SK-N-SH (cell line): ENCODE measurements around the gene HDAC7.

Experiments
- CHD2 ChIP-seq: fragments of 150-350 bp; IDR thresholded peaks from 2 replicates; pipeline ENCODE4 v1.6.1; 2018; ENCODE audit warnings: low read length; ENCODE audit not compliant: partially characterized antibody
- EP300 ChIP-seq, 2 experiments: IDR thresholded peaks; 2 replicates each; pipeline versions ENCODE4 v1.4.0 to v1.6.1; 2012; ENCODE audit warnings: borderline replicate concordance in 1 of 2, low read depth in 1 of 2, low read length in 1 of 2
- JUND ChIP-seq: IDR thresholded peaks from 2 replicates; pipeline ENCODE4 v1.4.0; 2012
- MEF2A ChIP-seq: IDR thresholded peaks from 2 replicates; pipeline ENCODE4 v1.4.0; 2012; ENCODE audit warnings: low read depth, borderline replicate concordance
- MXI1 ChIP-seq: IDR thresholded peaks from 2 replicates; pipeline ENCODE4 v1.6.1; 2012; ENCODE audit warnings: mild to moderate bottlenecking, low read depth, low read length, improper control_type of control experiment
- NRF1 ChIP-seq: IDR thresholded peaks from 2 replicates; pipeline ENCODE4 v1.6.1; 2012; ENCODE audit warnings: low read depth, mild to moderate bottlenecking, low read length
- POLR2AphosphoS5 ChIP-seq: IDR thresholded peaks from 2 replicates; pipeline ENCODE4 v1.6.1; 2012; ENCODE audit warnings: low read depth, low read length
- RAD21 ChIP-seq: IDR thresholded peaks from 2 replicates; pipeline ENCODE4 v1.6.1; 2012; ENCODE audit warnings: mild to moderate bottlenecking, low read length
- SMC3 ChIP-seq: IDR thresholded peaks from 2 replicates; pipeline ENCODE4 v1.6.1; 2012; ENCODE audit warnings: low read depth, low read length, improper control_type of control experiment
- YY1 ChIP-seq: IDR thresholded peaks from 2 replicates; pipeline ENCODE4 v1.4.0; 2012; ENCODE audit warnings: low read depth, mild to moderate bottlenecking
- TF ChIP-seq, protein P1 (sequence below): fragments of 200-600 bp; sonication (generic); IDR thresholded peaks from 2 replicates; pipeline ENCODE4 v1.6.1; 2017; ENCODE audit warnings: antibody characterized with exemption, mild to moderate bottlenecking, moderate library complexity
- TF ChIP-seq, protein P2 (sequence below): IDR thresholded peaks from 2 replicates; pipeline ENCODE4 v1.4.0; 2012; ENCODE audit warnings: low read depth
- TF ChIP-seq, protein P3 (sequence below): IDR thresholded peaks from 2 replicates; pipeline ENCODE4 v1.6.1; 2012; ENCODE audit warnings: mild to moderate bottlenecking, low read depth, low read length, moderate library complexity

DNA sequence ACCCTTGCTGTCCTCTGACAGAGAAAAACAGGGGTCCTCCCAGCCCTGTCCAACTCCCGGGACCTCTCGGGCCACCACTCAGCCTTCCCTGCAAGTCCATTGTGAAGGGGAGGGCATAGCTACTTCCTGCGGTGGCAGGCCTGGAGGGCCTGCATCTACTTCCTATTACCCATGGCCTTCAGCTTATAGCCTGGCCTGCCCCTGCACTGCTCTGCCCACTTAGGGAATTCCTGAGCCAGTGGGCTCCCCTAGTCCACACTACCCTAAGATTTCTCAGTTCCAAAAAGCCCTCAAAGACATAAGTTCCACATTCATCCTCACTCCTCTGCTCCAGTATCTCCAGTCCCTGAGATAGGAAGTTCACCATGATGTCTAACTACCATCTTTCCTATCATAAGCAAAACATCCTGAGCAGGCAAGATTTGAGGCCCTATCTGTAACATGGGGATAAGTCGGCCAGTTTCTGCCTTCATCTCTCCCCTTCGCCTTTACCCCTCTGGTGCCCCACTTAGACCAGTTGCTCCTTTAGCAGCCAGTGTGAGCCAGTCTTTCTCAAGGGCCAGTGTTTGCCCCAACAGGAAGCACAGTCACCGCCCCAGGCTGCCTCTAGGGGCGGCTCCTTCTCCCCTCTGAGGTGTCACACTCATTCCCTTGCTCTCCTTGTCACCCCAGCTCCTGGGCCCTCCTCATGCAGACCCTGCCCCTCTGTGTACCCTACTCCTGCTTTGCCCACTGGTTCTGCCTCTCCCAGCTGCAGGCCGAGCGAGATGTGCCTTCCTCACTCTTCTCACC is 10.9 kb downstream of the HDAC7 start:
- TF ChIP-seq, protein P1, sequence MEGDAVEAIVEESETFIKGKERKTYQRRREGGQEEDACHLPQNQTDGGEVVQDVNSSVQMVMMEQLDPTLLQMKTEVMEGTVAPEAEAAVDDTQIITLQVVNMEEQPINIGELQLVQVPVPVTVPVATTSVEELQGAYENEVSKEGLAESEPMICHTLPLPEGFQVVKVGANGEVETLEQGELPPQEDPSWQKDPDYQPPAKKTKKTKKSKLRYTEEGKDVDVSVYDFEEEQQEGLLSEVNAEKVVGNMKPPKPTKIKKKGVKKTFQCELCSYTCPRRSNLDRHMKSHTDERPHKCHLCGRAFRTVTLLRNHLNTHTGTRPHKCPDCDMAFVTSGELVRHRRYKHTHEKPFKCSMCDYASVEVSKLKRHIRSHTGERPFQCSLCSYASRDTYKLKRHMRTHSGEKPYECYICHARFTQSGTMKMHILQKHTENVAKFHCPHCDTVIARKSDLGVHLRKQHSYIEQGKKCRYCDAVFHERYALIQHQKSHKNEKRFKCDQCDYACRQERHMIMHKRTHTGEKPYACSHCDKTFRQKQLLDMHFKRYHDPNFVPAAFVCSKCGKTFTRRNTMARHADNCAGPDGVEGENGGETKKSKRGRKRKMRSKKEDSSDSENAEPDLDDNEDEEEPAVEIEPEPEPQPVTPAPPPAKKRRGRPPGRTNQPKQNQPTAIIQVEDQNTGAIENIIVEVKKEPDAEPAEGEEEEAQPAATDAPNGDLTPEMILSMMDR = 0 out of 2 replicates have a peak, but pooled peaks have one; percentile 21
- TF ChIP-seq NRF1 = no peak
- TF ChIP-seq EP300 (IDR thresholded peaks at IDR 0.05; ENCODE audit: borderline replicate concordance in 1 of 2, low read depth in 1 of 2, low read length in 1 of 2) = no peak
- TF ChIP-seq YY1 = no peak
- TF ChIP-seq RAD21 = no peak
- TF ChIP-seq, protein P2, sequence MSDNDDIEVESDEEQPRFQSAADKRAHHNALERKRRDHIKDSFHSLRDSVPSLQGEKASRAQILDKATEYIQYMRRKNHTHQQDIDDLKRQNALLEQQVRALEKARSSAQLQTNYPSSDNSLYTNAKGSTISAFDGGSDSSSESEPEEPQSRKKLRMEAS = no peak
- TF ChIP-seq MXI1 = no peak
- TF ChIP-seq, protein P3, sequence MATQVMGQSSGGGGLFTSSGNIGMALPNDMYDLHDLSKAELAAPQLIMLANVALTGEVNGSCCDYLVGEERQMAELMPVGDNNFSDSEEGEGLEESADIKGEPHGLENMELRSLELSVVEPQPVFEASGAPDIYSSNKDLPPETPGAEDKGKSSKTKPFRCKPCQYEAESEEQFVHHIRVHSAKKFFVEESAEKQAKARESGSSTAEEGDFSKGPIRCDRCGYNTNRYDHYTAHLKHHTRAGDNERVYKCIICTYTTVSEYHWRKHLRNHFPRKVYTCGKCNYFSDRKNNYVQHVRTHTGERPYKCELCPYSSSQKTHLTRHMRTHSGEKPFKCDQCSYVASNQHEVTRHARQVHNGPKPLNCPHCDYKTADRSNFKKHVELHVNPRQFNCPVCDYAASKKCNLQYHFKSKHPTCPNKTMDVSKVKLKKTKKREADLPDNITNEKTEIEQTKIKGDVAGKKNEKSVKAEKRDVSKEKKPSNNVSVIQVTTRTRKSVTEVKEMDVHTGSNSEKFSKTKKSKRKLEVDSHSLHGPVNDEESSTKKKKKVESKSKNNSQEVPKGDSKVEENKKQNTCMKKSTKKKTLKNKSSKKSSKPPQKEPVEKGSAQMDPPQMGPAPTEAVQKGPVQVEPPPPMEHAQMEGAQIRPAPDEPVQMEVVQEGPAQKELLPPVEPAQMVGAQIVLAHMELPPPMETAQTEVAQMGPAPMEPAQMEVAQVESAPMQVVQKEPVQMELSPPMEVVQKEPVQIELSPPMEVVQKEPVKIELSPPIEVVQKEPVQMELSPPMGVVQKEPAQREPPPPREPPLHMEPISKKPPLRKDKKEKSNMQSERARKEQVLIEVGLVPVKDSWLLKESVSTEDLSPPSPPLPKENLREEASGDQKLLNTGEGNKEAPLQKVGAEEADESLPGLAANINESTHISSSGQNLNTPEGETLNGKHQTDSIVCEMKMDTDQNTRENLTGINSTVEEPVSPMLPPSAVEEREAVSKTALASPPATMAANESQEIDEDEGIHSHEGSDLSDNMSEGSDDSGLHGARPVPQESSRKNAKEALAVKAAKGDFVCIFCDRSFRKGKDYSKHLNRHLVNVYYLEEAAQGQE = no peak
- TF ChIP-seq POLR2AphosphoS5 = no peak
- no peak for TF ChIP-seq MEF2A
- no peak for TF ChIP-seq SMC3
- no peak for TF ChIP-seq CHD2
- TF ChIP-seq JUND = no peak
